KBM-7 (cell line): Measurements from ENCODE around the gene TTBK1.

Source experiments
- DNase-seq: peaks from one replicate; pipeline ENCODE4 v3.0.0-alpha.2; 2015
- in situ Hi-C: fragments of 300-500 bp; cut with MboI; formaldehyde crosslinking; loops from 2 replicates; pipeline ENCODE4 v1.14.3; 2020; ENCODE audit warnings: low sequenced_read_pairs, low pct_unique_long_range_greater_than_20kb, mixed read lengths

TTBK1 gene

GRCh38 chr6:43265564-43265963, 22.3 kb downstream of the TTBK1 start:
- in situ Hi-C loops = no loop called here
- DNase-seq = no peak

- in situ Hi-C loops = no loop called here
- DNase-seq = no peak
Measured at GRCh38 chr6:43267619-43268354, 24.5 kb downstream of the TTBK1 start.

GRCh38 chr6:43268355-43268700, 25.0 kb downstream of the TTBK1 start:
- DNase-seq = no peak
- in situ Hi-C loops = no loop called here

- in situ Hi-C loops = no loop called here
- no peak for DNase-seq
Measured at GRCh38 chr6:43268782-43269272, 25.5 kb downstream of the TTBK1 start.

GRCh38 chr6:43269273-43270007, 26.2 kb downstream of the TTBK1 start:
- in situ Hi-C loops = no loop called here
- peak; percentile 31 for DNase-seq

- in situ Hi-C loops = no loop called here
- no peak for DNase-seq
Measured at GRCh38 chr6:43271103-43271815, 28.0 kb downstream of the TTBK1 start.

- DNase-seq = no peak
- in situ Hi-C loops = no loop called here
Measured at GRCh38 chr6:43271944-43272343, 28.7 kb downstream of the TTBK1 start.

GRCh38 chr6:43273707-43274106, 30.4 kb downstream of the TTBK1 start:
- DNase-seq = no peak
- in situ Hi-C loops = no loop called here

GRCh38 chr6:43274127-43274915, 31.0 kb downstream of the TTBK1 start:
- in situ Hi-C loops = no loop called here
- no peak for DNase-seq

GRCh38 chr6:43274916-43275597, 31.8 kb downstream of the TTBK1 start:
- in situ Hi-C loops = no loop called here
- DNase-seq = no peak

- in situ Hi-C loops = no loop called here
Measured at GRCh38 chr6:43275801-43276576, 32.7 kb downstream of the TTBK1 start.

GRCh38 chr6:43276577-43277305, 33.5 kb downstream of the TTBK1 start:
- in situ Hi-C loops = no loop called here
- DNase-seq = no peak

More at GRCh38 chr6:43275801-43276576, 32.7 kb downstream of the TTBK1 start:
- DNase-seq = no peak

GRCh38 chr6:43277306-43277642, 34.0 kb downstream of the TTBK1 start:
- no peak for DNase-seq
- in situ Hi-C loops = no loop called here

GRCh38 chr6:43277643-43278523, 34.6 kb downstream of the TTBK1 start:
- in situ Hi-C loops = no loop called here
- no peak for DNase-seq

- in situ Hi-C loops = no loop called here
- no peak for DNase-seq
Measured at GRCh38 chr6:43278524-43279078, 35.3 kb downstream of the TTBK1 start.

- no peak for DNase-seq
- in situ Hi-C loops = no loop called here
Measured at GRCh38 chr6:43280234-43280633, 37.0 kb downstream of the TTBK1 start.
